Stimulated activated CD4-positive, alpha-beta T cell treated with anti-CD3 and anti-CD28 coated beads, Interleukin-1b, Interleukin-23, amount 100 ng/mL, for 48 hours (primary cell): ENCODE data around the gene ENPP3.

Experiments used
- DNase-seq: peaks from one replicate; pipeline ENCODE4 v3.0.0-alpha.2; 2020

Gene ENPP3

DNA sequence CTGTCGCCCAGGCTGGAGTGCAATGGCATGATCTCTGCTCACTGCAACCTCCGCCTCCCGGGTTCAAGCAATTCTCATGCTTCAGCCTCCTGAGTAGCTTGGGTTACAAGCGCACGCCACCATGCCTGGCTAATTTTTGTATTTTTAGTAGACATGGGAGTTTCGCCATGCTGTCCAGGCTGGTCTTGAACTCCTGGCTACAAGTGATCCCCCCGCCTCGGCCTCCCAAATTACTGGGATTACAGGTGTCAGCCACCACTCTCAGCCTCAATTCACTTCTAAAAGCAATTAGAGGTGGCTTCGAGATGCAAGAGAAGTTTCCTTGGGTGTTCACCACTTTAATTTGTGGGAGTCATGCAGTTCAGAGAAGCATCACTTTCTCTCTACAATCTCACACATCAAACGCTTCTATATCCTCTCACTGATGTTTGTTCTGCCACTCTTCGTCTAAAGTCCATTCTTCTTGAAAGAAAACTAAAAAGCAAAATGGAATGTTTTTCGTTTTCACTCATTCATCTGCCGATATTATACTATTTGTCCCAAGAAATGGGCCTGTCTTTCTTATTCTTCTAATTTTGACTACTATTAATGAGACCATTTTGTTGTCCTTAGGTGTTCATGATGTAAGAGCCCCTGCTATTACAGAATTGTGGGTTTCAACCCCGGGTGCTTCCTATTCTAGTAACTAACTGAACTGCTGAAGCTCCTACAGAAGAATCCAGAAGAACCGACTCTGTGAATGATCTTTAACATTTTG, 132.5 kb downstream of the ENPP3 start:
- DNase-seq, result no peak

DNA sequence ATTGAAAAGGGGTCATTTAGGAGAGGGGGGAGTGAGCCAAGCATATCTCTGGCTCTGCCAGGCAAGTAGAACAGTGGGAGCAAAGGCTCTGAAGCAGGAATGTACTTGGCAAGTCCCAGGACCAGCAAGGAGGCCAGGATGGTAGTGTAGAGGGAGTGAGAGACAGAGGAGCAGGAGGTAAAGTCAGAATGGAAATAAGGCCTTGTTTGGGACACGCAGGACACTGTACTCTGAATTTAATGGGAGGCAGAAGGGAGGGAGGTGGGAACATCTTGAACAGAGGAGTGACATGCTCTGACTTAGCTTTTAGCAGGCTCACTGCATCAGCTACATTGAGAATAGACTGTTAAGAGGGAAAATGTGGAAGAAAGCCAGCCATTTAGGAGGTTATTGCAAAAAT, 133.7 kb downstream of the ENPP3 start:
- DNase-seq, result no peak

DNA sequence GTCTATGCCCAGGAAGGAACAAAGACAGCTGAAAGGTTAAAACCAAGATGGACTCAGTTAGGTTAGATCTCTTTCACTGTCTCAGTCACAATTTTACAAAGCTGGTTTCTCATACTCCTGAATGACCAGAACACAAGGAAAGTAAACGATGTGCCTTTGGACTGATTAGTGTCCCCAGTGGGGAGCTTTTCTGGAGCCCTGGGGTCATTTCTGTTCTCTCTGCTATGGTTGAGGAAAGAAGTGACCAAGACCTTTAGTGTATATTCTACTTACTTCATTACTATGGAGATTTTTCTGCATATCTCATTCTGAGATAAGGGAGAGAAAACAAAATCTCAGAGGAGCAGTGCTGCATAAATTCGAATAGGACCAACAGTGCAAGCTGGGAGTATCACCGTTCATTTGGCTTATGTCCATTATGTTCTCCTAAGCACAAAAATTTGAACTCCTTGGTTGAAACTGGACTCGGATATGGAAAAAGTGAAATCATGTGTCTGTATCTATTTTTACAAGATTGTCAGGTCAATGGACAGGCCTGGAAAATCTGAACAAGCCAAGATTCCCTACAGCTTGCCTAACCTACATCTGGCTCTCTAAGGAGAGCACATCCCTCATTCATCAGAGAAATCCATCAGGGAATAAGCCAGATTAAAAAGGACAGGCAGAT, 136.3 kb downstream of the ENPP3 start:
- DNase-seq, result no peak

DNA sequence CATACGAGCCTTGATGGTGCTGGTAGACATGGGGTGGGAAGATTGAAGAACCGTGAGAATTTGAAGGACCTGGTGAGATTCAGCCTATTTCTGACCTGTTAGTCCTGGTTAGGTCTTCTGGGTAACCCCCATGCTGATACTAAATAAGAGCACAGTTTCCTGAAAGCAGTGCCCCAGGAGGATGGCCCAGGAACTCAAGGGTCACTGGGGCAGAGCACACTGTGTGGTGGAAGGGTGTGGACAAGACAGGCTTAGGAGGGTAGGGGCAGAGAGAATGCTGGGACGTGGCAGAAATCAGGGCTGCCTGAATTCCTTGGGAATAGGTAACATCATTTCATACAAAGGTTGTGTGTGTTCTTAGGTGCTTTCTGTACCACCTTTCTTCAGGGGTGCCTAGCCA, 138.8 kb downstream of the ENPP3 start:
- no peak for DNase-seq

DNA sequence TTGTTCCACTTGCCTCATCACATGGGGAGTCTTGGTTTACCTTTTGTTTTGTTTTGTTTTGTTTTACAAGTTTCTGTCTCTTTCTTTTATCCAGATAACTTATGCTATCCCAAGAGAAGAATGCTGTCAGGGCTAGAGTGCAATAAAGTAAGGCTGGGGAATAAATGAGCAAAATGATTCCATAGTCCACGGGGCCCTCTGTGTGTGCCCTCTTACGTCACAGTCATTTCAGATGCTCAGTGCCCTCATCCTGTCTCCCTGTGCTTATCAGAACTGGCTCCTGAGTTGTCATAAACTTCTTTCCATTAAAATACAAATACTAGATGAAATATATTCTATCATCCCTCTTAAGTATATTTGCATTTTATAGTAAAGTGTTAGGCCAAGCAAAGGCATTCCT, 139.9 kb downstream of the ENPP3 start:
- DNase-seq, result no peak

DNA sequence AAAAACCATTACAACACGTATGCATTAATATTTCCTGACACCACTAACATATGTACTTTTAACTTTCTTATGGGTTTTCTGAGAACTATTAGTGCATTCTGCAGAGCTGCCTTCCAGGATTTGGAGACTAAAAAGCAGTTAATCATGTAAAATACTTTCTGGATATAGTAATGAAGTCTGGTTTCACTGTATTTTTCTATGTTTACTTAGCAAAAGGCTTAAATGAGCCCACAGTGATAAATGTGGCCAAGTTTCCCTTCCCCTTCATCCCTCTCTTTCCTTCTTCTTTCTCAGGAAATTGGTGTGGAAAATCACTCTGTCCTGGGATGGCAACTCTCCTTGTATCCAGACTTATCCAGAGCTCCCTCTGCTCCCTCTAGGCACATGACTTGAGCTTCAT, 141.1 kb downstream of the ENPP3 start:
- no peak for DNase-seq

DNA sequence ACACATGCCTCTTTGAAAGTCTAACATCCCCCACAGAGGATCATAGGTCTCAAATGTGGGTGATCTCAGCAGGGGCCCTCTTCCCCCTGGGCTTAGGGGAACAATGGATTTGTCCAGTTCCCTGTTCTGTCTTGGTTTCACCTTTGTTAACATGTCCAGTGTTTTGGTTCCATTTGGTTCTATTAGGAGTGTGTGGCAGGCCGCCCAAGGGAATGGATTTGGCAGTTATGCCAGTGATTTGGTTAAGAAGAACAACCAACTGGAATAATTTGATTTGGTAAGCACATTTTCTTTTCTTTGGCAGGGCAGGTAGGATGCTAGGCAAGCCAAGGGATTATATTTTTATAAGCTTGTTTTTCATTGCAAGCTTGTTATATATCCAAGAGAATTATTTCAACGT, 142.2 kb downstream of the ENPP3 start:
- DNase-seq, result no peak

DNA sequence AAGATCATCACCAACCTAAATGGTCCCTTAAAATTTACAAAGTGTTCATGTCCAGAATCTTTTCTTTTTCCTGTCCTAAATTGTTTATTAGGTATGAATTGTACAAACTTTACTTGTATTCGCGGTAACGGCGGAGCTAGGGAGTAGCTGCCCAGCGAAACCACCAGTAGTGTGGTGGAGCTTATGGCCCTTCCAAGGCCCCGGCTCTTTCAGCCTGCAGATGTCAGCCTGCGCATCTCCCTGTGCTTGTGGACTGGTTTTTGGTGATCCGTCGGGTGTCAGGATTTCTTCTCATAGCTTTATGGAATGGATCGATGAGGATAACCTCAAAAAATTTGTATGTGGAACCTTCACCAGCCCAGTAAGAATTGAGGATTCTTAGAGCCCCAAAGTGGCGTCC, 143.5 kb downstream of the ENPP3 start:
- no peak for DNase-seq

DNA sequence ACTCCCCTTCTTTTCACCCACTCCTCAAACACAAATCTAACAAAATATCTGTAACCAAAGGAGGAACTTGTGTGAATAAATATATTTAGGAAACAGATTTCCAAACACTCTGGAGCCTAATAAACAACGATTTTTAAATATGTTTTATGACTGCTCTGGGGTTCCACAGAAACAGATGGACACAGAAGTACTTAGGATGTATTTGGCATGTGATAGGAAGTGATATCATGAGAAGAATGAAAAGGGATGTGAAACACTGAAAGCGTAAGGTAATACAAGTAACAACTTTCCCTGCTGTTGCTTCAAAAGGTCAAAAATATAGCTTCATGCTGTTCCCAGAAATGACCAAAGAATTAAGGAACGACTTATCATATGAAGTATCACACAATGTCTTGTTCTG, 144.6 kb downstream of the ENPP3 start:
- DNase-seq, result no peak

DNA sequence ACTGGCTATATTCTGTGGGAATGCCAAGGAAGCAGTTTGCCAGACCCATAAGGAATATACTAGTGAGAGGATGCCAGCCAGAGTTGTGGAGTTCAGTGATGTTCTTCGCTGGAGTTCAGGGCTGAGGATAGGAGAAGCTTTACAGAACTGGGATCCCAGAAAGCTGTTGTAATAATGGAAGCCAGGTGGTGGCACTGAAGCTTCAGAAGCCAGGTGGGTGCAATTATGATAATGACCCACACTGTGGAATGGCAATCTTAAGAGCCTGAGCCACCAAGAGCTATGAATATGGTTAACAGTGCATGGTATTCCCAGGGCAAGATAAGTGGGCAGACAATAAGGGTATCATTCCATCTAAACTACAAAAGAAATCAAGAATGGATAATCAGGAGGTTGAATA, 145.7 kb downstream of the ENPP3 start:
- DNase-seq, result no peak

DNA sequence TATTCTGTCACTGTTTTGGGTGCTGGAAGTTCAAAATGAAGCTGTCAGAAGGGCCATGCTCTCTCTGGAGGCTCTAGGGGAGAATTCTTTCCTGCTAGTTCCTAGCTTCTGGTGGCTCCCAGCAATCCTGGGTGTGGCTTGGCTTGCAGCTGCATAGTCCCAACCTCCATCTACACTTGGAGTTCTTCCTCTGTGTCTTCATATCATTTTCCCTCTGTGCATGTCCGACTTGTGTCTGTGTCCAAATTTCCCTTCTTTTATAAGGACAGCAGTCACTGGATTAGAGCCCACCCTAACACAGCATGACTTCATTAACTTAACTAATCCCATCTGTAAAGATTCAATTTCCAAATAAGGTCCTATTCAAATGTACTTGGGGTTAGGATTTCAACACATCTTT, 147.5 kb downstream of the ENPP3 start:
- DNase-seq, result no peak

DNA sequence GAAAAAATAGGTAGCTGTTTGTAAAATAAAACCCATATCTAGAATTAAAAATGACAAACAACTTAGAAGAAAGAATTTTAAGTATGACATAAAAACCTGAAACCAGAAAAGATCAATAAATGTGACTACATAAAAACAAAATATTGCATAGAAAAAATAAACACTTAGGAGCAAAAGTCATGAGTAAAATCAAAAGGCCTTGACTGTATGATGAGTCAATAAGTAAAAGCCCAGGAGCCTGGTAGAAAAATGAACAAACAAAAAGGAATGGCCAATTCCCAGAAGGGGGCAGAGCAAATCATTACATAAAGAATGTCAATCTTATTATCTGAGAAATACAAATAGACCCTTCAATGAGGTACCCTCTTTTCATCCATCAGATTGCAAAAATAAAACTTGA, 150.0 kb downstream of the ENPP3 start:
- DNase-seq, result no peak

DNA sequence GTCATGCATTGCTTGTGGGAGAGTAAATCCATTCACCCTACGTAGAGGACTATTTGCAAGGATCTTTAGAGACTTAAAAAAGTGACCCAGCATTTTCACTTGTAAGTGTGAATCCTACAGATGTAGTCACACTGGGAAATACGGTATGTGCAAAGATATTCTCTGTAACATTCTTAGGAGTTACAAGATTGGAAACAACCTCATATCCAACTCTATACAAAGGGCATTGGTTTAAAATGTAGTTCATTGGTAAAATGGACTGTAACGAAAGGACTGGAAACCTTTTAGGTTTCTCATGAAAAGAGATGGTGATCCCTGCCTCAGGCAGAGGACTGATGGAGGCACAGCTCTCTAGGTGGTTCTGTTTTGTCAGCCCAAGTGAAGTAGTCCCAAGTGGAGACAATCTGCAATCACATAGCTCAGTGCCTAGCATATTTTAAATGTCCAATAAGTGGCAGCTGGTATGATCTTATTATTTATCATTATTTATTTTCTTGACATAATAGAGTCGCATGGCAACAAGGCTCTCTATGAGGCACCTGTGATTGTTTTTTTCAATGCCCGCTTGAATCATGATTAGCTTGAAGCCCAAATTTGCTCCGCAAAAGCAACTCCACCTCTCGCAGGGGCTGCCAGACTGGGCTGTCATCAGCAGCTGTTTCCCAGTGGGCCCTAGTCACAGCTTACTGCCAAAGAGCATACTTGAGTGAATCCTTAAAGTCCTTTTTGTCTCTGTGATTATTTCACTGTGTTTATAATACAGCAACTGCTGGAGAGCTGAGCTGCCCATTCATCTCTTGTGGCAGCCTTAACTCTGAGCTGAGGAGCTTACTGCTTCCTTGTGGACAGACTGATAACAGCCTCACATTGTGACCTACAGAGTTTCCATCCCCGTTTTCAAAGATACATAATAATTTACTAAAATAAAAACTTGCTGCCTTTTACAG, 150.9 kb downstream of the ENPP3 start:
- no peak for DNase-seq

DNA sequence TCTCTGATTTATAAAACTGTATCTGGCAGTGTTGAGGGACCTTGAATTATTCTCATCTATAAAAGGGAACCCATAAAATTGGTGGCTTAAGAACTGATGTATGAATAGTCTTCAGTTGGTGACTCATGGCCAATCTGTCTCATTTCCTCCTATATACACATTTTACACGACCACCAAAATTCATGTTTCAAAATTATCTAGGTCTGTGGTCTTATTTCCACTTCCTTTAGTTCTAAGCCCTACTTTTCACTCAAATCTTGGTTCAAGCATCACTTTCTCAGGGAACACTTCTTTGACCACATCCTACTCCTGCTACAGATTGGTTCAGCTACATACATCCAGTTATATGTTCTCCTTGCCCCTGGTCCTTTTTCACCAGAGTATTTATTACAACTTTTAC, 152.1 kb downstream of the ENPP3 start:
- DNase-seq, result no peak

DNA sequence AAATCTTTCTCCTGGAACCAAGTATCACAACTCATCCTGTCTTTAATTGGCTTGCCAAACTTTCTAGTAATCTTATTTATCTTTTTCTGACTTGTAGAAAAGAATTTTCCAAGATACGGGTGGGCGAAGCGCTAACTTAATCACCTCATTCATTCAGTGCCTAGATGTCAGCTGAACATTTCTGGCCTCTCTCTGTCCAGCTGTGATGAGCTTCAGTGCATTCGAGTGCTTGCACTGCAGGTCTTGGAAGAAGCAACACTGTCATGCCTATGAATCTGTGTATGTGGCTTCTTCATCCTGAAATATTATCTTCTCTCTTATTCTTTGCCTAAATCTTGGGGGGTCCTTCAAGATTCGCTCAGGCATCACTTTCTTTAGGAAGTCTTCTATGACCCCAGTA, 154.4 kb downstream of the ENPP3 start:
- DNase-seq, result no peak

DNA sequence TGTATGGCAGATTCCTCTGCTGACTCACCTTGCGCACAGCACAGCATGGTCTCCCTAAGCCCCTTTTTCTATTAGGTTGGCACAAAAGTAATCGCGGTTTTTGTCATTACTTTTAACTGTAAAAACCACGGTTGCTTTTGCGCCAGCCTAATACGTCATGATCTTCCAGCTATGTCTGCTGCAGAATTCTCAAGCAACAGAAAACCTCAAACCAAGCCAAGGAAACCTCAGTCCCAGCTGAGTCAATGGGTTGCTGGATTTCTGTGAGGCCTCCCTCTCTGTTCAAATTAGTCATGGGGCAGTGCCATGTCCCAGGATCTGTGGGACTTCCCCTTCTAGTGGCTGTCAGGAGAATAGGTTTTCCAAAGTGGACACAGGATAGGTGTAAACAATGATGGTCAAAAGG, 155.0 kb downstream of the ENPP3 start:
- peak; percentile 6 for DNase-seq

DNA sequence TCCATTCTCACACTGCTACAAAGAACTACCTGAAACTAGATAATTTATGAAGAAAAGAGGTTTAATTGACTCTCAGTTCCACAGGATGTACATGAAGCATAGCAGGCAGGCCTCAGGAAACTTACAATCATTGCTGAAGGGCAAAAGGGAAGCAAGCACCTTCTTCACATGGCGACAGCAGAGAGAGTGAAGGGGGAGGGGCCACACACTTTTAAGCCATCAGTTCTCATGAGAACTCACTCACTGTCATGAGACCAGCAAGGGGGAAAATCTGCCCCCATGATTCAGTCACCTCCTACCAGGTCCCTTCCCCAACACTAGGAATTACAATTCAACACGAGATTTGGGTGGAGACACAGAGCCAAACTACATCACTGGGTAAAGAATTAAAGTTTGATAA, 158.3 kb downstream of the ENPP3 start:
- no peak for DNase-seq
